Fibroblast of lung (primary cell): ENCODE results near the gene PRR19.

ENCODE experiments used
- EZH2 ChIP-seq: IDR thresholded peaks from 2 replicates; pipeline ENCODE4 v1.5.1; 2012; ENCODE audit warnings: low read length, control low read depth, mild to moderate bottlenecking; ENCODE audit errors: missing control alignments
- TF ChIP-seq, protein P1 (sequence below), 2 donors: IDR thresholded peaks in 1 of 2; conservative IDR thresholded peaks in 1 of 2; 1 replicate in 1 of 2; 2 replicates in 1 of 2; pipeline ENCODE4 v1.5.1; 2011 to 2012; ENCODE audit warnings: low read length in 2 of 2, control low read depth in 1 of 2, inconsistent platforms in 1 of 2, low read depth in 1 of 2, mild to moderate bottlenecking in 1 of 2

DNA sequence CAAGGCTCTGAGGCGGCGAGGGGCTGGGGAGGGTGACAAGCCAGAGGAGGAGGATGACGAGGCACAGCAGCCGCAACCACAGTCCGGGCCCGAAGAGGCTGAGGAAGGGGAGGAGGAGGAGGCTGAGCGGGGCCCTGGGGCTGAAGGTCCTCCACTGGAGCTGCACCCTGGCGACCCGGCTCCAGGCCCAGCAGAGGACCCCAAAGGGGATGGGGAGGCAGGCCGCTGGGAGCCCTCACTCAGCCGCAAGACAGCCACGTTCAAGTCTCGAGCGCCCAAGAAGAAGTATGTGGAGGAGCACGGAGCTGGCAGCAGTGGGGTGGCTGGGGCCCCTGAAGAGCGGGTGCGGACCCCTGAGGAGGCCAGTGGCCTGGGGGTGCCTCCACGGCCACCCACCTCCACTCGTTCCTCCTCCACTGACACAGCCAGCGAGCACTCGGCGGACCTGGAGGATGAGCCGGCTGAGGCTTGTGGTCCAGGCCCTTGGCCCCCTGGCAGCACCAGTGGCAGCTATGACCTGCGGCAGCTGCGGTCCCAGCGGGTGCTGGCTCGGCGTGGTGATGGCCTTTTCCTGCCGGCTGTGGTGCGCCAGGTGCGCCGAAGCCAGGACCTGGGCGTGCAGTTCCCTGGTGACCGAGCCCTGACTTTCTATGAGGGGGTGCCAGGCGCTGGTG is 29.9 kb upstream of the PRR19 start:
- TF ChIP-seq, protein P1, sequence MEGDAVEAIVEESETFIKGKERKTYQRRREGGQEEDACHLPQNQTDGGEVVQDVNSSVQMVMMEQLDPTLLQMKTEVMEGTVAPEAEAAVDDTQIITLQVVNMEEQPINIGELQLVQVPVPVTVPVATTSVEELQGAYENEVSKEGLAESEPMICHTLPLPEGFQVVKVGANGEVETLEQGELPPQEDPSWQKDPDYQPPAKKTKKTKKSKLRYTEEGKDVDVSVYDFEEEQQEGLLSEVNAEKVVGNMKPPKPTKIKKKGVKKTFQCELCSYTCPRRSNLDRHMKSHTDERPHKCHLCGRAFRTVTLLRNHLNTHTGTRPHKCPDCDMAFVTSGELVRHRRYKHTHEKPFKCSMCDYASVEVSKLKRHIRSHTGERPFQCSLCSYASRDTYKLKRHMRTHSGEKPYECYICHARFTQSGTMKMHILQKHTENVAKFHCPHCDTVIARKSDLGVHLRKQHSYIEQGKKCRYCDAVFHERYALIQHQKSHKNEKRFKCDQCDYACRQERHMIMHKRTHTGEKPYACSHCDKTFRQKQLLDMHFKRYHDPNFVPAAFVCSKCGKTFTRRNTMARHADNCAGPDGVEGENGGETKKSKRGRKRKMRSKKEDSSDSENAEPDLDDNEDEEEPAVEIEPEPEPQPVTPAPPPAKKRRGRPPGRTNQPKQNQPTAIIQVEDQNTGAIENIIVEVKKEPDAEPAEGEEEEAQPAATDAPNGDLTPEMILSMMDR (conservative IDR thresholded peaks at IDR 0.05 in 1 of 2, IDR thresholded peaks at IDR 0.05 in 1 of 2; ENCODE audit: low read depth in 1 of 2, low read length in 2 of 2): no peak
- no peak for TF ChIP-seq EZH2
